ENCODE measurements around the gene PTPRCAP.
A peak's percentile ranks its signal among the peaks of the same experiment; 100 is the strongest.

Gene PTPRCAP

DNA sequence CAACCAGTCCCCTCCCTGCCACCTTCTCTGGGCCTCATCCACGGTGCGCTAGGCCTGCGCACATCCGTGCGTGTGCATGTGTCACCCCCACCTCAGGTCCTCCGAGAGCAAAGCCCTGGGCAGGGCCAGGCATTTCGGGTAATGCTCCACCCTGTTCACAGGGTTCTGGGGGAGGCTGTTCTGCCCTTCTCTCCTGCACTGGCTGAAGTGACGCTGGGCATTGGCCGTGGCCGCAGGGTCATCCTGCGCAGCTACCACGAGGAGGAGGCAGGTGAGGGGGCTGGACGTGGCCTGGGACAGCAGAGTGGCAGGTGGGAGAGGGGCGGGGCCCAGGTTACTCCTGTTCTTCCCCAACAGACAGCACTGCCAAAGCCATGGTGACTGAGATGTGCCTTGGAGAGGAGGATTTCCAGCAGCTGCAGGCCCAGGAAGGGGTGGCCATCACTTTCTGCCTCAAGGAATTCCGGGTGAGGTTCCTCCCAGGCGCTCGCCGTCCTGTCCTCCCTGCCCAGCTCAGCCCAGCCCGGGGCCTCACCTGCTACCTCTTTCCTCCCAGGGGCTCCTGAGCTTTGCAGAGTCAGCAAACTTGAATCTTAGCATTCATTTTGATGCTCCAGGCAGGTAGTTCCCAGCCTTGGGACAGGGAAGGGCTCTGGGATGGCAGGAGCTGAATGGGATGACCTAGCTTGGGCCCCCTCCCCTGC is 41.8 kb downstream of the PTPRCAP start:
- no peak overlapping the region for H3K4me3 ChIP-seq (ENCODE audit: low read depth, low read length)
- TF ChIP-seq, protein P1, sequence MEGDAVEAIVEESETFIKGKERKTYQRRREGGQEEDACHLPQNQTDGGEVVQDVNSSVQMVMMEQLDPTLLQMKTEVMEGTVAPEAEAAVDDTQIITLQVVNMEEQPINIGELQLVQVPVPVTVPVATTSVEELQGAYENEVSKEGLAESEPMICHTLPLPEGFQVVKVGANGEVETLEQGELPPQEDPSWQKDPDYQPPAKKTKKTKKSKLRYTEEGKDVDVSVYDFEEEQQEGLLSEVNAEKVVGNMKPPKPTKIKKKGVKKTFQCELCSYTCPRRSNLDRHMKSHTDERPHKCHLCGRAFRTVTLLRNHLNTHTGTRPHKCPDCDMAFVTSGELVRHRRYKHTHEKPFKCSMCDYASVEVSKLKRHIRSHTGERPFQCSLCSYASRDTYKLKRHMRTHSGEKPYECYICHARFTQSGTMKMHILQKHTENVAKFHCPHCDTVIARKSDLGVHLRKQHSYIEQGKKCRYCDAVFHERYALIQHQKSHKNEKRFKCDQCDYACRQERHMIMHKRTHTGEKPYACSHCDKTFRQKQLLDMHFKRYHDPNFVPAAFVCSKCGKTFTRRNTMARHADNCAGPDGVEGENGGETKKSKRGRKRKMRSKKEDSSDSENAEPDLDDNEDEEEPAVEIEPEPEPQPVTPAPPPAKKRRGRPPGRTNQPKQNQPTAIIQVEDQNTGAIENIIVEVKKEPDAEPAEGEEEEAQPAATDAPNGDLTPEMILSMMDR (IDR thresholded peaks at IDR 0.05; ENCODE audit: borderline replicate concordance, insufficient read depth, low read depth, low read length): no peak

DNA sequence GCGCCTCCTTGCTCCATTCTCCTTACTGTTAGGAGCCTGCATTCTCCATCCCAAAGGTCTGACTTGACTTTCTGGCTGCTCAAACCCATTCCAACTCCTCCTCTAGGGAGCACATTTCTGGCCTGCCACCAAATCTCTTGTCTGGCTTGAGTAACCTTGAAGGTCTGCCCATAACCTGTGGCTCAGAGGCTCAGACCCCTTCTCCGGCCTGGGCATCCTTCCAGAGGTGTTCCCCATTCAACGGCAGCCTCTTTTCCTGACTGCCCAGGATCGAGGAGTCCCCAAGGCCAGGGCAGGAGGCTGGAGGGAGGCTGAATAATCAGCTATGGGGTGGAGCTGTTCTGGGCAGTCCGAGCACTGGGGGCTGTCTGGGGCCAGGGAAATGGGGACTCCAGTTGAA is 43.5 kb downstream of the PTPRCAP start:
- TF ChIP-seq, protein P1 (IDR thresholded peaks at IDR 0.05; ENCODE audit: borderline replicate concordance, insufficient read depth, low read depth, low read length): no peak
- H3K4me3 ChIP-seq (ENCODE audit: low read depth, low read length): no peak overlapping the region

DNA sequence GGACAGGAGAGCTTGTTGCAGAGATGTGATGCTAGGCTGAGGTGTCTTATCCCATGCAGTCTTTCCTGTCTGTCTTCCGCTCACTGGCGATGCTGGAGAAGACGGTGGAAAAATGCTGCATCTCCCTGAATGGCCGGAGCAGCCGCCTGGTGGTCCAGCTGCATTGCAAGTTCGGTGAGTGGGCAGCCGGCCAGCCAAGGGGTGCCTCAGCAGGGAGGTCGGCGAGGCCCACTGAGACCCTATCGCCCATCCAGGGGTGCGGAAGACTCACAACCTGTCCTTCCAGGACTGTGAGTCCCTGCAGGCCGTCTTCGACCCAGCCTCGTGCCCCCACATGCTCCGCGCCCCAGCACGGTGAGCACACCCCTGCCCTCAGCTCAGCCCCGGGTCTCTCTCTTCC is 44.0 kb downstream of the PTPRCAP start:
- TF ChIP-seq, protein P1 (IDR thresholded peaks at IDR 0.05; ENCODE audit: borderline replicate concordance, insufficient read depth, low read depth, low read length): no peak
- no peak overlapping the region for H3K4me3 ChIP-seq (ENCODE audit: low read depth, low read length)

DNA sequence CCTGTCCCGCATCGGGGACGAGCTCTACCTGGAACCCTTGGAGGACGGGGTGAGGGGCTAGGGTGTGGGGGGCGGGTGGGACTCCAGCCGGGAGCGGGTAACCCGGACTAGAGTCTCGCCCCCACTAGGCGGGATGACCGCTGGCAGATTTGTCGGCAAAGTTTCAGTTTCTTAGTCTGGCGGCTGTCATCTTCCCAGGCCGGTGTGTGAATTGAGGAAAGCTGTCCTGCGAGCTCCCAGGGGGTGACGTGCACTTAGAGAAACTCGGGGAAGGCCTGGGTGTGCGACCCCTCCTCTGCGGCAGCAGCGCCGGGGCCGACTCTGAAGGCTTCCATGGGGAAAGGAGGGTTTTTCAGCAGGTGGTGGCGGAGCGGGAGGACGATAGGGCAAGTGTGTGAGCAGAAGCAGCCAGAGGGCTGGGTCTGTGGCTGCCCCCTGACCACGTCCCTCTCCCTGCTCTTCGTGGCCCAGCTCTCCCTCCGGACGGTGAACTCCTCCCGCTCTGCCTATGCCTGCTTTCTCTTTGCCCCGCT is 45.2 kb downstream of the PTPRCAP start:
- TF ChIP-seq, protein P1 (IDR thresholded peaks at IDR 0.05; ENCODE audit: borderline replicate concordance, insufficient read depth, low read depth, low read length): no peak
- peak overlapping the region; percentile 93 for H3K4me3 ChIP-seq (ENCODE audit: low read depth, low read length)

DNA sequence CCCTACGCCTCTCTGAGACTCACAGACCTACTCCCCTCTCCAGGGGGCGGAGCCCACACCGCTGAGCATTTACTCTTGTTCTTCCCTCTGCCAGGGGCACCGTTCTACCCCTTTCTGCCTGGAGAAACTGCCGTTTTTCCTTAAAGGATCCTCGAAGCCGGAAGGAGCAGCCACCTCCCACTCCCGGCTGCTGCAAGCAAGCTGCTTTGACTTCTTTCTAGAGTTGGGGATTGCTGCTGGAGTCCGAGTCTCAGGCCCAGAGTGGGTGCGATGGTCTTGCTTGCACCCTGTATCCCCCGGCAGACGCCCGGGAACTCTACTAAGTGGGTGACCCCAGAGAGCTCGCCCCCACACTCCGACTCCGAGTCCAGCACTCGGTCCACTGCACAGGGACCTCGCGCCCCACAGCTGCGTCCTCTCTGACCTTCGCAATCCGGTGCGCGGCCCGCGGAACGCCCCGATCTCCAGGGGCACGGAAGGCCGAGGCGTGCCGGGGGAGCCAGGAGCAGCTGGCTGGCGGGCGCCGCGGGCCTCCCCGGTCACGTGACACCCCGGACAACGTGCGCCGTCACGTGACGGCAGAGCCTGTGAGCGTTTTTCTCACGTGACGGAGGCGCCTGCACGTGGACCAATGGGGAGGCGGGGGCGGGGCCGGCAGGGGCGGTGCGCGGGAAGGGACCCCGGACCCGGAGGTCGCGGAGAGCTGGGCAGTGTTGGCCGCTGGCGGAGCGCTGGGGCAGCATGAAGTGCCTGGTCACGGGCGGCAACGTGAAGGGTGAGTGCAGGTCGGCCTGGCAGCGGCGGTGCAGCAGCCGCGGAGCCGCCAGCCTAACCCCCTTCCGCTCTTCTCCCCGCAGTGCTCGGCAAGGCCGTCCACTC is 45.9 kb downstream of the PTPRCAP start, which contains the start of gene RAD9A:
RAD9A (plus strand) TSS at position 683 of the 879 bp plus-strand sequence; CDS start at position 742, 59 bp downstream.
- TF ChIP-seq, protein P1 (IDR thresholded peaks at IDR 0.05; ENCODE audit: borderline replicate concordance, insufficient read depth, low read depth, low read length): no peak
- peak within 1 kb of the TSS; percentile 93 for H3K4me3 ChIP-seq (ENCODE audit: low read depth, low read length)

DNA sequence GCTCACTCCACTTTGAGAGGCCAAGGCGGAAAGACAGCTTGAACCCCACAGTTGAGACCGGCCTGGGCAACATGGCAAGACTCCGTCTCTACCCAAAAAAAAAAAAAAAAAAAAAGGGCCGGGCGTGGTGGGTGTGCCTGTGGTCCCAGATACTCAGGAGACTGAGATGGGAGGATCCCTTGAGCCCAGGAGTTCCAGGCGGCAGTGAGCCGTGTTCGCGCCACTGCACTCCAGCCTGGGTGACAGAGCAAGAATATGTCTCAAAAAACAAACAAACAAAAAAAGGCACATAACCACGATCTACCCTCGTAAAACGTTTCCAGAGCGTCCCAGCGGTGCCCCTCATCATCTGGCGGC is 46.6 kb downstream of the PTPRCAP start:
- TF ChIP-seq, protein P1 (IDR thresholded peaks at IDR 0.05; ENCODE audit: borderline replicate concordance, insufficient read depth, low read depth, low read length): no peak
- H3K4me3 ChIP-seq (ENCODE audit: low read depth, low read length): peak overlapping the region; percentile 93
